GM12865 (cell line): ENCODE data around the gene TPBGL.

ENCODE experiments used
- DNase-seq: peaks from one replicate; pipeline ENCODE4 v3.0.0; 2010; ENCODE audit warnings: low read depth
- H3K4me3 ChIP-seq: 2 replicates; pipeline ENCODE4 v1.5.1; 2011; ENCODE audit warnings: mild to moderate bottlenecking, low read depth, low read length, control low read depth
- CTCF ChIP-seq: IDR thresholded peaks from 2 replicates; pipeline ENCODE4 v1.5.1; 2011; ENCODE audit warnings: low read length, control low read depth, low read depth, inconsistent platforms; ENCODE audit not compliant: insufficient read depth; ENCODE audit errors: missing control alignments

The TPBGL gene

GRCh38 chr11:75196426-75196825, 44.1 kb upstream of the TPBGL start:
- DNase-seq, result no peak
- H3K4me3 ChIP-seq, result no peak overlapping the region
- no peak for TF ChIP-seq CTCF

- no peak for DNase-seq
- no peak overlapping the region for H3K4me3 ChIP-seq
- TF ChIP-seq CTCF, result no peak
Observed at GRCh38 chr11:75197512-75198277, 42.9 kb upstream of the TPBGL start.

- no peak overlapping the region for H3K4me3 ChIP-seq
- no peak for TF ChIP-seq CTCF
- DNase-seq, result no peak
Observed at GRCh38 chr11:75198278-75198973, 42.1 kb upstream of the TPBGL start.

GRCh38 chr11:75199412-75199955, 41.1 kb upstream of the TPBGL start:
- DNase-seq, result no peak
- TF ChIP-seq CTCF, result no peak
- no peak overlapping the region for H3K4me3 ChIP-seq

- DNase-seq, result no peak
- no peak for TF ChIP-seq CTCF
- H3K4me3 ChIP-seq, result no peak overlapping the region
Observed at GRCh38 chr11:75200051-75200450, 40.5 kb upstream of the TPBGL start.

GRCh38 chr11:75200531-75200930, 40.0 kb upstream of the TPBGL start:
- no peak for TF ChIP-seq CTCF

More at GRCh38 chr11:75200531-75200930, 40.0 kb upstream of the TPBGL start:
- no peak for DNase-seq
- H3K4me3 ChIP-seq, result no peak overlapping the region
